GM10266 (cell line): ENCODE measurements around the gene SEMA5A.

Experiments used
- DNase-seq: peaks from one replicate; pipeline ENCODE4 v3.0.0; 2012; ENCODE audit errors: extremely low spot score
- TF ChIP-seq, protein P1 (sequence below): IDR thresholded peaks from 2 replicates; pipeline ENCODE4 v1.5.1; 2012; ENCODE audit warnings: mild to moderate bottlenecking, low read depth; ENCODE audit not compliant: control insufficient read depth, insufficient read depth; ENCODE audit errors: missing control alignments

Gene SEMA5A

DNA sequence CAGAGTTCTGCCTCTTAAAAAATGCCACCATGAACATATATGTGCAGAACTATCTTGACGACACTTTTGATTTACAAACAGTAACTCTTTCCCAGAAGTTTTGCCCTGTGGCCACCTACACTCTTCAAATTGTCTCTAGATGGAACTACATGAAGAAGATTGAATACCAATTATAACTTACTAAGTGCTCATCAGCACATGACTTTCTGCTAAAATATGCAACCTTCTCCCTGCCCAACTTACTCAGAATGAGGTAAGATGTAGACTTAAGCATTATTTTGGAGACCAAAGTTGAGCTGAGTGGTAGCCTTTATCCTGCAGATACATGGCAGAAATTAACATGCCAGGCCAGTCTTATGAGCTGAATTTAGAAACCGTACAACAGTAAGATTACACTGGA lies 105.4 kb downstream of the SEMA5A start:
- TF ChIP-seq, protein P1, sequence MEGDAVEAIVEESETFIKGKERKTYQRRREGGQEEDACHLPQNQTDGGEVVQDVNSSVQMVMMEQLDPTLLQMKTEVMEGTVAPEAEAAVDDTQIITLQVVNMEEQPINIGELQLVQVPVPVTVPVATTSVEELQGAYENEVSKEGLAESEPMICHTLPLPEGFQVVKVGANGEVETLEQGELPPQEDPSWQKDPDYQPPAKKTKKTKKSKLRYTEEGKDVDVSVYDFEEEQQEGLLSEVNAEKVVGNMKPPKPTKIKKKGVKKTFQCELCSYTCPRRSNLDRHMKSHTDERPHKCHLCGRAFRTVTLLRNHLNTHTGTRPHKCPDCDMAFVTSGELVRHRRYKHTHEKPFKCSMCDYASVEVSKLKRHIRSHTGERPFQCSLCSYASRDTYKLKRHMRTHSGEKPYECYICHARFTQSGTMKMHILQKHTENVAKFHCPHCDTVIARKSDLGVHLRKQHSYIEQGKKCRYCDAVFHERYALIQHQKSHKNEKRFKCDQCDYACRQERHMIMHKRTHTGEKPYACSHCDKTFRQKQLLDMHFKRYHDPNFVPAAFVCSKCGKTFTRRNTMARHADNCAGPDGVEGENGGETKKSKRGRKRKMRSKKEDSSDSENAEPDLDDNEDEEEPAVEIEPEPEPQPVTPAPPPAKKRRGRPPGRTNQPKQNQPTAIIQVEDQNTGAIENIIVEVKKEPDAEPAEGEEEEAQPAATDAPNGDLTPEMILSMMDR: no peak

DNA sequence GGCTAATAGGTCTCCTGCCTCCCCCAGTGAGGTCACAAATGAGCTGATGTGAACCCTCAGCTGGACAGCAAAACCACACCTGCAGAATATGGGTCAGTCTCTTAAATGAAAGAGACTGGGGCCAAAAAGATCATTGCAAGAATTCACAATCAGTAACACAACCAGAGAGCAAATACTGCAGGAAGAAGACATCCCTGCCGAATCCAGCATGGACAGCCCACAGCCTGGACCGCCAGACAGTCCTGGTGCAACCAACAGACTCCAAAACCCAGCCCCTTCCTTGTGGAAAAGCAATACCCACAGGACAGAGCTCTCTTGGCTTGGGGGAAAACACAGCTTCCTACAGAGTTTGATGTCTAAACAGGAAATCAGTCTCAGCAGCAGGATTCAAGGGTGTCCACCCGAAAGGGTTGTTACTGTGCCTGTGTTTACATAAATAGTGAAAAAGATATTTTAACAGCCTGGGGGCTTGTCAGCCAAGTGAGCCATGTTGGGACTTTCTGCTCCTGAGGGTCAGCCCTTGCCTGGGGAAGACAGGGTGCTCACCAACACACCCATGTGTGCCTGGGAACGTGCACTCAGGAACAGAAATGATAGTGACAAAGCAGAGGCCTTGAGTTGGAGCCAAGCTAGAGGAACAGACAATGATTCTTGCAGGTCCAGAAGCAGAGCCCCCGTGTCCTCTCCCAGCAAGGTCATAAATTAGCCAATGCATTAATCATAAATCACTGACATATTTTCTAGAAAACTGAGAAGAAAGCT lies 106.2 kb downstream of the SEMA5A start:
- DNase-seq: no peak

More for the DNA sequence above, 105.4 kb downstream of the SEMA5A start:
- DNase-seq: no peak

DNA sequence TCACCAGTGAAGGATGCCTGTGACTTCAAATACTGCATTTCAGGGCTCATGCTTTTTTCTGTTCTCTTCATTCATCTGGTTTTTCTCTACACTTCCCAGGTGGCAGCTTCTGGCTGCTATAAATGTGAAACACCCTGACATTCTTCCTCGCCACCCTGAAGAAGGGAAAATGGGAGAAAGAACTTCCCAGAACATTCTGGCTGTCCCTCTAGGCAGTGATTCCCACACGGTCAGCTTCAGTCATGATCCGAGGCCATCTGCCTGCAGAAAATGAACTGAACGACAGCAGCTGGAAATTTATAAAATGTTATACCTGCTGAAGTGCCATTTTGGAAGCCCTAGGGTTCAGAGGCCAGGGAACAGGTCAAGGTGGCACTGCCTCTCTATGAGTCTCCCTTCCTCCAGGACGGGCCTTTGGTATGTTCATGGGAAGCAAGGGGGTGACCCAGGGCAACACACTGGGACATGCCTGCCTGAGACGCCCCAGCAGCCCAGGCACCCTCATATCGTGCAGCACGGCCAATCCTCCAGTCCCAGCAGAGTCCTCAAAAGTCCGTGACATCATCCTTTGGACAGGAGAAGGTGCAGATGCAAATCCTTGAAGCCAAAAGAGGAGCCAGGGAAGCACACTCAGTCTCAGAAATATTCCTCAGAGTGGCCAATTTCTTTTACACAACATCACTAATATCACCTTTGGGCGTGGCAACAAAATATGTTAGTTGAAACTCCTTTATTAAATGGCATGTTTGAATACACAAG lies 107.1 kb downstream of the SEMA5A start:
- TF ChIP-seq, protein P1: no peak

More for the DNA sequence above, 106.2 kb downstream of the SEMA5A start:
- TF ChIP-seq, protein P1: no peak

DNA sequence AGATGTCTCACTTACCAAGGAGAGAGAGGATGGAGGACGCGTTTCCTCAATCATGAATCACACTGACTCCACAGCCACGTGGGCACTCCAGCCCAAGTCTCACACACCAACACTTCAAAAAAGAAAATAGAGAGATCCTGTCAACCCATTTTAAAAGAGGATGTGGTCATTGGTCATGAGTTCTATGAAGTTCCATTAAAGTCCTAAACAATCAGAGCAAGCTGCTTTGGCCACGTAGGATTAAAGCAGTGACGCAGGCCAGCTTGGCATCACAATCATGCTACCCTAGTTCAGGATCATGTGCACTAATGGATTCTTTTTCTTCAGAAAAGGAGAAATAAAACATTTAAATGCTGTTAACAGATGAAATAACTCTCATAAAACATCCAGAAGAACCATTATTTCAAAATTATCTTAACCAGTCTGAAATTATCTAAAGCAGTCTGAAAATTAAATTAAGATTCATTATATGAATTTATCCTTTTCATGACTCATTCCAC lies 108.1 kb downstream of the SEMA5A start:
- TF ChIP-seq, protein P1: no peak
- DNase-seq: no peak

More for the DNA sequence above, 107.1 kb downstream of the SEMA5A start:
- no peak for DNase-seq

DNA sequence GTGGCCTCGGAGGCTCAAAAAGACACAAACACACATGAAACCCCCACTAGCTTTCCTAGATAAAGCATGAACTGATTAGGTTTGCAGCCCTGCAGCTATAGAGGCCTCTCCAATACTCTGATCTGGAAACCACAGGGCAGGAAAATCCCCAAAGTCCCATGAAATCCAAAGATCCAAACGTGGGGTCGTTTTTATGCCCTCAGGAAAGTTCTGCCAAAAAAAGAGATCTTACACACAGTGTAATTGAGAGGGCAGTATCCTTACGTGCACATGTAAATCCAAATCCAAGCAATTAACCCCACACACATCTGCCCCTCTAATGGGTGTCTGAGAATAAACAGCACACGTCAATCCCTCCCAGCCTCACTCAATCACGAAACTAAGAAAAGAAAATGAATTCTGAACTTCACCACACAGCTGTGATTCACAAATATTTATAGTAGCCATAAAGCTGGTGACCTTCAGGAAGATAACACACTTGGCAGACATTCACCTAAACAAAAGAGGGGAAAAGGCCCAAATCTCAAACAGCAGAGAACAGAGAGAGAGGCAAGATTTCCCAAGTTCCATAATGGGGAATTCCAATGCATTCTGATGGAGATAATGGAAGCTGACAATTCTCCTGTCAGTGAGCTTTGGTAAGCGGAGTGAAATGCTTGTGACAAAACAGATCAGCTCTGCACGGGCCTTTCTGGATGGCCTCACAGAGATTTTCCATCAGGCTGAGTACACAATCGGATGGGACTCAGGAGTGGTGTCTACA lies 114.2 kb downstream of the SEMA5A start:
- TF ChIP-seq, protein P1: no peak
- DNase-seq: no peak

DNA sequence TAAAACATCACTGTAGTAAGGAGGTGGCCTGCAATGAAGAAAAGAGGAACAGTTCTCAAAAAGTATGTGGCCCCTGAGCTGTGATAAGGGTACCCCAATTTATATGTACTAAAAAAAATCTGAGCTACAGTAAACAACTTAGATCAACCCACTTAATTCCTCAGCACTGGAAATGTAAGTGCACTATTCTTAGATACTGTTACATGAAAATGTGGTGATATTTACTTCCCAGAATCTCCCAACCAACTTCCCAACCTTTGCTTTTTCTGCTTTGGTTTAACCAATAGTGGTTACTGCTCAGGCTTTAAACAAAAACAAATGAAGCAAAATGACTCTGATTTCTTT lies 114.8 kb downstream of the SEMA5A start:
- TF ChIP-seq, protein P1: no peak
- no peak for DNase-seq
